GM18502 (cell line): ENCODE measurements around the gene STX3.
"Not testable (repeated sequence)": the region's sequence is repeated elsewhere in the genome, so short reads cannot be mapped to it uniquely, and the experiment has no call there.

Experiments used
- ATAC-seq: cut with Tn5 transposase; IDR thresholded peaks from one replicate; pipeline ENCODE4 v1.9.1; 2021; ENCODE audit warnings: mild to moderate bottlenecking; ENCODE audit not compliant: unreplicated experiment, poor library complexity

Gene STX3

DNA sequence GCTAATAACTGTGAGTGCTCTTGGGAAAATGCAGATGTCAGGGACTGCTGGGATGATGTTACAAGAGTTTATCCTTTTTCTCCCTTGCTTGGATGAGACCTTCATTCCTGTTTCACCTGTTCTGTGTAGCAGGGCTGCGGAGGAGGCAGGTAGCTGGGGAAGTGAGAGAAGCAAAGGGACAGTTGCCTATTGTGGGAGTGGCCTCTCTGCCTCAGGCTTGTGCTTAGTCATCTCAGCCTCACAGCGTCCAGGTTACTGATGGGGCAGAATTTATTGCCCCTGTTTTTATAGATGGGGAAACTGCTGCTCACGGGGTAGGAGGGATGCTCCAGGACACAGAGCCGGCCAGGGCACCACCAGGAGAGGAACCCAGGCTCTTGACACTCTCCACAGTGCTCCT, 1.7 kb downstream of the STX3 start:
- ATAC-seq, result peak; percentile 37

DNA sequence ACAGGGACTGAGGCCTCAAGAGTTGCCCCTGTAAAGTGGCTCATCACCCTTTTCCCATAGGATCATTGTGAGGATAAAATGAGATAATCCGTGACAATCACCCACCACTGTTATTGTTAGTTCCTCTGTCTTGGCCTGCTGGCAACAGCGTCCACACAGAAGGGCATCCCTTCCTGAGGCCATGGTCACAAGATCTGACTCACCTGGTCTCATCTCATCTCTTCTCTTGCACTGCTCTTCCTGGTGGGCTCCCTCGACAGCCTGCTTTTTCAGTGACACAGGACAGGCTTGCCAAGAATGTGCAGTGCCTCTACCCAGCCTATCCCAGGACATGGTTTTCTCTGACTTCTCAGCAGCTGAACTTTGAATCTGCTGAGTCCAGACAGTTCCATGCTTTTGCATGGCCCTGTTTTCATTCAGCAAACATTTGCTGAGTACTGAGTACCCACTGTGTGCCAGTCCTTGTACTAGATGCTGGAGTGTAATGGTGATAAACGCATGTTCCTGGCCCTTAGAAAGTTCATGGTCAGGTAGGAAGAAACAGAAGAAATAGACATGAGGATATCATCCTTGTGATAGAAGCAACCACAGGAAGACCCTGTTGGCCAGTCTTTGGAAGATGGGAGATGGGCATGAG, 3.3 kb downstream of the STX3 start:
- no peak for ATAC-seq

DNA sequence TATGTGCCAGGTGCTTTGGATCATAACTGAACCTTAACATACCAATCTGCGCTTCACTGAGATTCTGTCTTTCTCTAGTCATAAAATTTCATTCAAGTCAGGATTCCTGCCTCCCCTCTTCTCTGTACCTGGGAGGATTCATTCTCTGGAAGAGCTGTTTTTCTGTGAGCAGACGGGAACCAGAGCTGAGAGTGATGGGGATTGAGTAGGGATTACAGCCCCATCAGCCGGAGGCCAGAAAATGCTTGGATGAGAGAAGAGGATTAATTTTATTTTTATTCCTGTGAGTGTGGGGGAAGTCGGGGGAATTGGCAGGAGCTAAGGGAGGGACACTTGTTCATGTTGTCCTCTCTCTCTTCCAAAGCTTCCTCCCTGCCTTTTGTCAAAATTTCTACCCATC, 4.7 kb downstream of the STX3 start:
- ATAC-seq, result no peak

DNA sequence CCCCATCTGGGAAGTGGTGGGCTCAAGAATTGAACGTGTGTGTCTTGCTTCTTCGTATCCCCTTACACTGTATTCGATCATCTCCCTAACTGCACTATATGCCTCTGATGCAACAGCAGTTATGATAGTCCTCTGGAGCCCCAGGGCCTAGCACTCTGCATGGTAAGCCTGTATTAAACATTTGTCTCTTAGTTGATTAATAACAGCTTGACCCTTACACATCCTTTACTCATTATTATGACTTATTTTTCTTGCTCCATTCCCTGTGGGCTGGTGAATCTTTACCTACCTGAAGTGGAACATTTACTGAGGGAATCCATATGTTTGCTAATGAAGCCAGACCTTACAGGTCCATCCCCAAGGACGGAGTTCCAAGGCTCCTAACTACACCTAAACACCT, 5.6 kb downstream of the STX3 start:
- ATAC-seq, result no peak

DNA sequence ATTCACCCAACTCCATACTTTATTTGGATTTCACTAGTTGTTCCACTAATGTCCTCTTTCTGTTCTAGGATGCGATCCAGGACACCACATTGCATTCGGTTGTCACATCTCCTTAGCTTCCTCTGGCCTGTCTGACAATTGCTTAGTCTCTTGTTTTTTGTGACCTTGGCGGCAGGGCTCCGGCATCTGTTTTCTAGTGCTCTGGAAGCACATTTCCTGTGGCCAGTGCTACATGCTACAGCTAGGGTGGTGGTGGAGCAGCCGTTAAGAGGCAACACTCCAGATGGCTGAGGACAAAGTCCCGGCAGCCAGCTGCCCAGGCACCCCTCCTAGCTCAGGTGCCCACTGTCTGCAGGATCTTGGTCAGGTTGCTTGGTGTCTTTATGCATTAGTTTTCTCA, 6.8 kb downstream of the STX3 start:
- no peak for ATAC-seq

DNA sequence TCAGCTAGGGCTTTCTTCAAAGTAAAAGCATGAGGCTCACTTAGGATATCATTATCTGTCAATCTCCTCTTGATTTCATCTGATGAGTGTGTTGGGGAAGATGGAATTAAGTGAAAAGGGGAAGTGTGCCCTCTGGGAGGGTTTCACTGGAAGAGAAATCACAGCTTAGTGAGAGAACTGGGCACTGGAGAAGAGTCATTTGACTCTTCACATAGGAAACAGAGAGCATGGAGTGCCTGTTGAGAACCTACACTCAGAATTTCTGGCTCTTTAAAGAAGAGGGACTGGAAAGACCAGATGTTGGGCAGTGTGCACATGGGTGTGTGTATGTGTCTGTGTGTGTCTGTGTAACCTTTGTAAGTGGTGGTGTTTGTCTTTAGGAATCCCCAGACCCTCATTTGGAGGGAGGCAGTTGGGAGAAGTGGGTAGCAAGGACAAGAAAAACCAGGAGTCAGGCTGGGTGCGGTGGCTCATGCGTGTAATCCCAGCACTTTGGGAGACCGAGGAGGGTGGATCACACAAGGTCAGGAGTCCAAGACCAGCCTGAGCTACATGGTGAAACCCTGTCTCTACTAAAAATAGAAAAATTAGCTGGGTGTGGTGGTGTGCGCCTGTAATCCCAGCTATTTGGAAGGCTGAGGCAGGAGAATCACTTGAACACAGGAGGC, 10.0 kb downstream of the STX3 start:
- ATAC-seq, result no peak

DNA sequence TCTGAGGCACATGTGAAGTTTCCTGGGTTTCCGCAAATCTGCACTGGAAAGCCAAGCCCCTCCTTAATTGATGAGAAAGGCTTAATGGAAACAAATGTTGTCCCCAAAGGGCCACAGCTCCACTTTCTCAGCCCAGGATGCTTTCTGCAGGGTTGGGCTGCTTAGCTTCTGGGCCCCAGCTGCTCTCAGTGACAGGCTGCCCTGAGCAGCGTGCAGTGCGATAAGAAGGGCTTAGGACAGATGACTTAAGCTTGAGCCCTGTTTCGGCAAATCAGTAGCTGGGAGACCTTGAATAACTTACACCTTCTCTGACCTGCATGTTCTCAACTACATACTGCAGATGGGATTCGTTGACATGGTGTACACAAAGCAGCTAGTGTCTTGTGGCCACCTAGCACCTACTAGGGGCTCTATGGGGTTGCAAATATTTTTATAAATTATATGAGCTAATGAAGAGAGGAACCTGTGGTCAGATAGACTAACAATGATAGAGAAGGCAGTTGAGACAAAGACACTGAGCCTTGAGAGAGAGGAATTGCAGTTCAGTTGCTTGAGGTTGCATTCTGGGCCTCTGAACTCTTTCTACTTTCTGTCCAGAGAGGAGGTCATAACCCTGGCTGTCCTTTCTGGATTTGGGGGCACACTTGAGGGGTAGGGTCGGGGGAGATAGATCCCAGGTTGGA, 11.5 kb downstream of the STX3 start:
- ATAC-seq, result no peak

DNA sequence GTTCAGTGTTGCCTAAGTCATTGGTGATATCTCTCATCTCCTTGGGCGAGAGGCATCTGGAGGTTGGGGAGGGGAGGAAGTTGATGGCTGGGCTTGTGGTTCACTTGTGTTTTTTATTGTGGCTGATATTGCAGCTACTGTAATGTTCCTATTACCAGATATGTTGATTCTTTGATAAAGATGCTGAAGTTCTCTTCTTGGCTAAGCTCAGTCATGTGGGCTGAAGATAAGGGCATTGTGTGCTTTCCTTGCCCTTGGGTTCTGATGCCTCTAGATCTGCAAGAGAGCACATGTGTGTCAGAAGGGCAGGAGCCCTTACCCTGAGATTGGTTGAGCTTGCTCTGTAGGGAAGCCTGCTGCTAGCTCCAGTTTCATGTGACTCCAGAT, 12.0 kb downstream of the STX3 start:
- ATAC-seq, result no peak

DNA sequence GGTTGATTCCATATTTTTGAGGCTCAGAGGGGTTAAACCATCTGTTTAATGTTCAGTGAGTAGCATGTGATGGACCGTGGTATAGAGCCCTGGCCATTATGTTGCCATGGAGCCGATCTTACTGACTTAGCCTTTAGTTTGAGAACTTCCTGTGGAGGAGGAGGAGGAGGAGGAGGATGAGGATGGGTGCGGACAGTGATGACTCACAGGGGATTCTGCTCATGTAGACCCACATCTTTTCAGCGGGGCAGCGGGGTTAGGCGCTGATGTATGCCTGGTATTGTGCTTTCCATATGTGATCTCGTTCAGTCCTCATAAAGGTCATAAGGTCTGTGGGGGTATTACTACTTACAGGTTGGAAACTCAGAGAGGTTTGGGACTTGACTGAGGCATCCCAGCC, 13.9 kb downstream of the STX3 start:
- ATAC-seq, result no peak

DNA sequence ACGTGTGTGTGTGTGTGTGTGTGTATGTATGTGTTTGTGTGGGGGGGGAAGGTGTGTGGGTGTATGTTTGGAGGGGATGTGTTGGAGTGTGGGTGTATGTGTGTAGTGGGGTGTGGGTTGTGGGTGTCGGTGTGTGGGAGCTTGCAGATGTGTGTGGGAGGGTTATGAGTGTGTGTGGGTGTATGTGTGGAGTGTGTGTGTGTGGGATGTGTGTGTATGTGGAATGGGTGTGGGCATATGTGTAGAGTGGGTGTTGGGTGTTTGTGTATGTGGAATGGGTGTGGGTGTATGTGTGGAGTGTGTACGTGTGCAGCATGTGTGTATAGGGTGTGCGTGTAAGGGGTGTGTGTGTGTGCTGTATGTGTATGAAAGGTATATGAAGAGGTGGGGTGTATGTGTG, 14.7 kb downstream of the STX3 start:
- no peak for ATAC-seq

DNA sequence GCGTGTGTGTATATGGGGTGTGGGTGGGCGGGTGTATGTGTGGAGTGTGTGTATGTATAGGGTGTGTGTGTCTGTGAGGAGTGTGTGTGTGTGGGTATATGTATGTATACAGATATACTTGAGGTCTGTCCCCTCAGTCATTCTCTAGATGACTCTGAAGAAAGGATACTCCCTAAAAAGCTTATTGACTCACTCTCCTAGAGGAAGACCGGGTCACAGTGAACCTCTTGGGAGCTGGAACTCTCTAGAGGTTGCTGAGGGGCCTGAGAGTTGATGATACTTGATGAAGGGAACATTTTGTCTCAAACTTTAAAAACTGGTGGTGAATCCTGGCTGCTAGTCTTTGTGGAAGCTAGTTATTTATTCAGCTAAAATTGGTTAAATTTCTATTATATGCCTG, 15.1 kb downstream of the STX3 start:
- no peak for ATAC-seq

DNA sequence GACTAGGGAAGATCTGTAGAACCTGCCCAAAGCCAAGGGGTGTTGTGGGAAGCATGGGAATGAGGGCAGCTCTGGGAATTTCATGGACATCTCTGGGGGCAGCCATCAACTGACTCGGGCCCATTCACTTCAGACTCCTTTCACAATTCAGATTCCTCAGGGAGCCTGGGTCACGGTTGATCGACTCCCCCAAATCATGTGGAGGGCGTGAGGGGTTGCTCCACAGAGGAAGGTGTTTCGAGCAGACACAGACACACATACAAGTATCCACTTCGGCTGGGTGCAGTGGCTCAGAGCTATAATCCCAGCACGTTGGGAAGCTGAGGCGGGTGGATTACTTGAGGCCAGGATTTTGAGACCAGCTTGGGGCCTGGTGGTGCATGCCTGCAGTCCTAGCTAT, 15.7 kb downstream of the STX3 start:
- no peak for ATAC-seq

DNA sequence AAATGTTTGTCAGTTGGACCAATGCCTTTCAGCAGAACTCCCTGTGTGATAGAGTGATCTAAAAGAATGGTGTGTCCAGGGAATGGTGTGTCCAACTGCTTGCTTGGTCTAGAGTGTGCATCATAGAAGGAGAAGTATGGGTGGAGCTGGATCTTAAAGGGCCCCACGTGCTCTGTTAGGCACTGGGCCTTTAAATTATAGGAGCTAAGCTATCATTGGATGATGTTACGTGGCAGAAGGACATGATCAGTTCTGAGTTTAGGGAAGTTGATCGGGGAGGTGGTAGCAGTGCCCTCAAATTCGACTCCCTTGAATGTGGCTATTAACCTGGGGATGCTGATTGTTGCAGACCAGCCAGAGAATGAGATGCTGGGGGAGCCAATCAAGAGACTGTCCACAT, 16.4 kb downstream of the STX3 start:
- ATAC-seq, result no peak

DNA sequence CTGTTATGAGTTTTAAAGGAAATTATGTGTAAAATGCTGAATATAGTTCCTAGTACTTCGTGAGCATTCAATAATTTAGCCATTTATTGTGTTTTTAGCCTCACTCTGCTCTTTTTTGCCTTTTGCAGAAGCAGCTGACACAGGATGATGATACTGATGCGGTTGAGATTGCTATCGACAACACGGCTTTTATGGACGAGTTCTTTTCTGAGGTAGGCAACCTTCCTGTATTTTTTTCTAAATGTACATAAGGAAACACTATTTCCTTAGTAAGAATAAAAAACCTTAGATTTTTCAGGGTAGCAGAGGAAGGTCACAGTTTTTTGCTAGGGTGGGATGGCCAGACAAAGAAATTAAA, 17.9 kb downstream of the STX3 start:
- no peak for ATAC-seq

DNA sequence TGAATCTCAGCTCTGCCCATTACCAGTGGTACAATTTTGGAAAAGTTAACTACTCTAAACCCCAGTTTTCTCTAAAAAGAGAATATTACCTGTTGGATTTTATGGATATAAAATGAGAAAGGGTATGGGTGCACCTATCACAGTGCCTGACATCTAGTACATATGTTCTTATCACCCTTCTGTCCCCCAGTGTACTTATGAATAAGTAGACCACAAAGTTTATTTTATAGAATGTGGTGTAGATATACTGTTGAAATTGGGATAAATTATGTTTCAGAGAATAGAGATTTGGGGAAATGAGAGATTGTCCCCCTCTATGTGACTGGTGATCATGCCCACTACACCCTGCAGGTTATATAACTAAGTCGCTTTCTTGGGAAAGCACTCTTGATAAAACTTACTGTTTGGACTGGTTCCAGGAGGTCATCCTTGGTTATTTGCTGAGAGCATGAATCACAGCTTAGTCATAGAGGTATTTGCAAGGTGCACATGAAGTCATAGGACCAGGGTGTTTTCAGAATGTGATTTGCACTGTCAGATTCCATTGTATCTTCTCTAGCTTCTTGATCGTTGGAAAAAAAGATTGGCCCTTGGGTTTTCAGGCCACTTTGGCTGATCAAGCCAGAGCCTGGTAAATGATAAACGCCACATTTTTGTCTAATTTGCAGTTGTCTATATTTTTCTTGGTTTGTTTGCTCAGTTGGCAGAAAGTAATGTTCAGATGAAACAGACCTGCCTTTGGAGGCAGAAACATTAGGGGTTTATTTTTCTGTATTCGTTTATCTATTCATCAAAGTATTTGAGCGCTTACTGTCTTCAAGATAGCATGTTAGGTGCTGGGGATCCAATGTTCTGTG, 21.3 kb downstream of the STX3 start:
- no peak for ATAC-seq

DNA sequence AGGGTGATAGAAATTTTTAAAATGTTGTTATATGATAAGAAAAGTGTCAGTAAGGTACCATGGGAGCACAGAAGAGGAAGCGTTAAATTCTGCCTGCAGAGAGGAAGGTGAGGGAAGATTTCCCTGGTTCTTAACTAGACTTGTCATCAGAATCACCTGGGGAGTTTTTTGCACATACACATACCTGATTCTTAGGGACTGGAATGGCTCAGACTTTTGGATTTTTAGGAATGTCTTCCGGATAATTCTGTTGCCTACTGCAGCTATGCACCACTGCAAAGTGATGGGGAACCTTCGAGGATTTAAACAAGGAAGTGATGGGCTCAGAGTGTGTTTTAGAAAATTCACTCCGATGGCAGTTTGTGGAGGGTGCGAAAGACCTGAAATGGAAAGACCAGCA, 21.9 kb downstream of the STX3 start:
- no peak for ATAC-seq

DNA sequence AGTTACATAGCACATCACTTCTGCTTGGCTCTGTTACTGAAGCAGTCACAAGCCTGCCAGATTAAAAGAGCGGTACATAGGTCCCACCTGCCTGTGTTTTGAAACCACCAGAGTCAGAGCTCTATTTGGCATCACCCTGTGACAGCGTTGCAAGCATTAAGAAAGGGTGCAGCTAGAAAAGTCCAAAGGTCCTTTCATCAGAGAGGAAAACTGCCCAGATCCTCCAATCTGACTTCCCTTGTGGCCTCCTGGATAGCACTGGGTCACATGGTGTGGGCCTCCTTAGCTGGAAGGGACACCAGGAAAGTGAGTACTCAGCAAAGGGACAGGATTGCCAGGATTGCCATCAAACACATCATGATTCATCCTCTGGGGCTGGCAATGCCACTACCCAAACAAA, 22.9 kb downstream of the STX3 start:
- ATAC-seq, result no peak

DNA sequence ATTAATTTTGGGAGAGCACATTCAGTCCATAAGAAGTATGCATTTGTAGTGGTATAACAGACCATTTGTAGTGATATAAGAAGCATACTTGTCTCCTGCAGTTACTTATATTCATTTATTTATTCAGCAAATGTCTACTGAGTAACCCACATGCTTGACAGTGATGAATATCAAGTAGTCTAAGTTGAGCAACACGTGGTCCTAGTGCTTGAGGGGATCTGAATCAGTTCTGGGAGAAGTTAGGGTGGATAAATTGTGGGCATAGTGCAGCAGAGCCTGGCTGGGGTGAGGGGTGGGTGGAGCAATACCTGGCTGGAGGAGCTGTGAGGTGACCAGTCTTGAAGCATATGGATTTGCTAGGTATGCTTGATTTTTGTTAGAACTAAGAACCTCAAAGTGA, 24.3 kb downstream of the STX3 start:
- no peak for ATAC-seq

DNA sequence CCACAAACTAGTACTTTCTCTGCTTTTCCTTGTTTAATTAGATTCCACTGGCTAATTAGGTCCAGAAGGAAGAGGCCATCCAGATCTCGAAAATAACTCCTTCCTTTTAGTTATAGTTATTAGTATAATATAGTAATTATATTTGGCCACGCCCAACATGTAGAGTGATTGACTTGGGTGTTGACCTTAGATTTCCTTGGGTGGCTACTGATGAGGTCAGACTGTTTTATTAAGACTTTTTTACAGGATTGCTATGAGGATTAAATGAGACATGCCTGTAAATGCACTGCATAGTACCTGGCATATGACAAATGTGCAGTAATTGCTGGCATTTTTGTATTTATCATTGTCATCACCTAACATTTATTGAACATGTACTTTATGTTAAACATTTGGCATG, 26.9 kb downstream of the STX3 start:
- no peak for ATAC-seq

DNA sequence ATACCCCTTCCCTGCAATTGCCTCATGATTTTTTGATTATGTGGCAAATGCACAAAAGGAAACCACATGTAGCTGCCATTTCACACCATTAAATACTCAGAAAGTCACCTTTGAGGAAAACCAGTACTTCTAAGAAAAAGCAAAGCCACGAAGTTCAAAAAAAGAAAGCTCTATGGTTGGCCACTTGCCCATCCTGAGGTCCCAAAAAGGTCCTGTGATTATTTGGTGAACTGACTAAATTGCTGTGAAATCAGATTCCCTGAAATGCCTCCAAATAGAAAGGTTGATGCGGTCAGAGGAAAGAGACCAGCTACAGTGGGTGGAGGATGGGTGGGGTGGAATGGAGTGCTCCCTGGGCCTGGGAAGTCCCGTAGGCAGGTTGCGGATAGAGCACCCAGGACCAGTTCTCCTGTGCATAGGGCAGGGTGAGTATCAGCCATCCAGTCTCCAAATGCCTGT, 28.5 kb downstream of the STX3 start:
- ATAC-seq, result no peak

DNA sequence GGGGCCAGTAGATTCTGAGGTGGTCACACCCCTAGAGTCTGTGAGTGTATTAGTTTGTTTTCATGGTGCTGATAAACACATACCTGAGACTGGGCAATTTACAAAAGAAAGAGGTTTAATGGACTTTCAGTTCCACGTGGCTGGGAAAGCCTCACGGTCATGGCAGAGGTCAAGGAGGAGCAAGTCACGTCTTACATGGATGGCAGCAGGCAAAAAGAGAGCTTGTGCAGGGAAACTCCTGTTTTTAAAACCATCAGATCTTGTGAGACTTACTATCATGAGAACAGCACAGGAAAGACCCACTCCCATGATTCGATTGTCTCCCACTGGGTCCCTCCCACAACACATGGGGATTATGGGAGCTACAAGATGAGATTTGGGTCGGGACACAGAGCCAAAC, 29.3 kb downstream of the STX3 start:
- ATAC-seq, result not testable (repeated sequence)
